Mucosa of rectum (tissue), 2 donors: ENCODE measurements around the gene KANK4.

Experiments used
- H3K27ac ChIP-seq, 2 donors: one replicate each; pipeline ENCODE4 v1.7.0; 2013; ENCODE audit warnings: inconsistent platforms in 2 of 2, low read depth in 2 of 2, low read length in 2 of 2
- H3K27me3 ChIP-seq, 2 donors: one replicate each; pipeline ENCODE4 v1.7.0; 2013; ENCODE audit warnings: low read length in 2 of 2; ENCODE audit not compliant: control insufficient read depth in 2 of 2, insufficient read depth in 2 of 2
- H3K36me3 ChIP-seq, 2 donors: one replicate each; pipeline ENCODE4 v1.7.0; 2013; ENCODE audit warnings: low read length in 2 of 2; ENCODE audit not compliant: control insufficient read depth in 2 of 2, insufficient read depth in 2 of 2
- H3K4me1 ChIP-seq, 2 donors: one replicate each; pipeline ENCODE4 v1.7.0; 2013; ENCODE audit warnings: low read length in 2 of 2, mild to moderate bottlenecking in 1 of 2; ENCODE audit not compliant: control insufficient read depth in 2 of 2, insufficient read depth in 2 of 2
- H3K4me3 ChIP-seq, 2 donors: one replicate each; pipeline ENCODE4 v1.7.0; 2013; ENCODE audit warnings: low read length in 2 of 2
- H3K9ac ChIP-seq, 2 donors: one replicate each; pipeline ENCODE4 v1.7.0; 2013; ENCODE audit warnings: low read length in 2 of 2, low read depth in 1 of 2, mild to moderate bottlenecking in 1 of 2
- H3K9me3 ChIP-seq, 2 donors: one replicate each; pipeline ENCODE4 v1.7.0; 2013; ENCODE audit warnings: low read length in 2 of 2; ENCODE audit not compliant: control insufficient read depth in 2 of 2
- donor health status: healthy.
- donor health status: Normal muscosa, but diverticular disease.

The KANK4 gene

GRCh38 chr1:62318756-62319544 lies at the start of gene KANK4:
Gene KANK4 (minus strand): TSS chr1:62319434. CDS start chr1:62281564, 37,870 bp downstream.
- H3K4me3 ChIP-seq, result peak within 1 kb of the TSS; percentile 55 to 61

GRCh38 chr1:62368989-62369388 lies 49.8 kb upstream of the KANK4 start:
- no peaks in the 10 kb centered on the region for H3K36me3 ChIP-seq
- H3K27me3 ChIP-seq, result no peaks in the 10 kb centered on the region
- no peaks in the 10 kb centered on the region for H3K9me3 ChIP-seq
- H3K27ac ChIP-seq, result no peak overlapping the region
- H3K4me1 ChIP-seq, result no peaks in the 10 kb centered on the region
- H3K4me3 ChIP-seq, result no peak overlapping the region
- H3K9ac ChIP-seq, result no peak overlapping the region

More at GRCh38 chr1:62318756-62319544, at the start of gene KANK4:
- Histone ChIP-seq H3K27me3 (peaks cover 3 to 5% of the 10 kb centered on the region in 2 donors), H3K36me3 (no peaks in the 10 kb centered on the region), H3K4me1 (peaks cover 0 to 2% of the 10 kb centered on the region in 2 donors), H3K9me3 (no peaks in the 10 kb centered on the region), H3K27ac (no peak within 1 kb of the TSS), H3K9ac (peak within 1 kb of the TSS in 1 of 2 donors; percentile 51)

- Histone ChIP-seq H3K9me3 (no peaks in the 10 kb centered on the region), H3K4me3 (no peak overlapping the region), H3K4me1 (no peaks in the 10 kb centered on the region), H3K36me3 (no peaks in the 10 kb centered on the region), H3K27ac (no peak overlapping the region), H3K9ac (no peak overlapping the region), H3K27me3 (no peaks in the 10 kb centered on the region)
These were observed 47.8 kb upstream of the KANK4 start for GRCh38 chr1:62367005-62367557.

DNA sequence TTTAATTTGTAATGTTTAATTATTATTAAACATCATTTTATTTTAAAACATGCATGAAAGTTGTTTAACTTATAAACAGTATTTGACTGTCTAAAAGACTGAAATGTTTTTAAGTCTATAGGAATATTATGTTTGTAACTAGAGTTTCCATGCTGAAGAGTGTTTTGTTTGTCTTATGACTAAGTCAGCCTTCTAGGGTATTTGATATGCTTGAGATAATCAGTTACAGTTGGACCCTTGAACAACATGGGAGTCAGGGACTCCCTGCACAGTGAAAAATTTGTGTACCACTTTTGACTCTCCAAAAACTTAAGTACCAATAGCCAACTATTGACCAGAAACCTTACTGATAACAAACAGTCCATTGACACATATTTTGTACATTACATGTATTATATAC lies 45.5 kb upstream of the KANK4 start:
- H3K9me3 ChIP-seq, result no peaks in the 10 kb centered on the region
- H3K4me1 ChIP-seq, result no peaks in the 10 kb centered on the region
- H3K27ac ChIP-seq, result no peak overlapping the region
- H3K27me3 ChIP-seq, result no peaks in the 10 kb centered on the region
- H3K4me3 ChIP-seq, result no peak overlapping the region
- H3K36me3 ChIP-seq, result no peaks in the 10 kb centered on the region
- no peak overlapping the region for H3K9ac ChIP-seq

DNA sequence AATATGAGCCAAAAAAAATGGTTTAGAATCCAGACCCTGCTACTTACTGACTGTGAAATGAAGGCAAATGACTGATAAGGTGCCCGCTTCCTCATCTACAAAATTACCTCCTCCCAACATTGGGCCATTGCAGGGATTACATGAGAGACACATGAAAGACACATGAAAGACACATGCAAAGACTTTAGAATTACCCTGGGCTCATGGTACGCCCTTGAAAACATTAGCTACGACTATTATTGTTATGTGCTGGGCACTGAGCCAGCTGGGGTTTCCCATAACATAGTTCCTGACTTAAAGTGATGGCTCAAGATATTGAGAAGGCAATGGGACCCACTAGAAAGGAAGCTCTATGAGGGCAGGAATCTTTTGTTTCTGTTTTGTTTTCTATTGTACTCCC lies 43.7 kb upstream of the KANK4 start:
- no peak overlapping the region for H3K4me3 ChIP-seq
- H3K27ac ChIP-seq, result no peak overlapping the region
- H3K9ac ChIP-seq, result no peak overlapping the region
- H3K4me1 ChIP-seq, result no peaks in the 10 kb centered on the region
- no peaks in the 10 kb centered on the region for H3K9me3 ChIP-seq
- H3K36me3 ChIP-seq, result no peaks in the 10 kb centered on the region
- H3K27me3 ChIP-seq, result no peaks in the 10 kb centered on the region

DNA sequence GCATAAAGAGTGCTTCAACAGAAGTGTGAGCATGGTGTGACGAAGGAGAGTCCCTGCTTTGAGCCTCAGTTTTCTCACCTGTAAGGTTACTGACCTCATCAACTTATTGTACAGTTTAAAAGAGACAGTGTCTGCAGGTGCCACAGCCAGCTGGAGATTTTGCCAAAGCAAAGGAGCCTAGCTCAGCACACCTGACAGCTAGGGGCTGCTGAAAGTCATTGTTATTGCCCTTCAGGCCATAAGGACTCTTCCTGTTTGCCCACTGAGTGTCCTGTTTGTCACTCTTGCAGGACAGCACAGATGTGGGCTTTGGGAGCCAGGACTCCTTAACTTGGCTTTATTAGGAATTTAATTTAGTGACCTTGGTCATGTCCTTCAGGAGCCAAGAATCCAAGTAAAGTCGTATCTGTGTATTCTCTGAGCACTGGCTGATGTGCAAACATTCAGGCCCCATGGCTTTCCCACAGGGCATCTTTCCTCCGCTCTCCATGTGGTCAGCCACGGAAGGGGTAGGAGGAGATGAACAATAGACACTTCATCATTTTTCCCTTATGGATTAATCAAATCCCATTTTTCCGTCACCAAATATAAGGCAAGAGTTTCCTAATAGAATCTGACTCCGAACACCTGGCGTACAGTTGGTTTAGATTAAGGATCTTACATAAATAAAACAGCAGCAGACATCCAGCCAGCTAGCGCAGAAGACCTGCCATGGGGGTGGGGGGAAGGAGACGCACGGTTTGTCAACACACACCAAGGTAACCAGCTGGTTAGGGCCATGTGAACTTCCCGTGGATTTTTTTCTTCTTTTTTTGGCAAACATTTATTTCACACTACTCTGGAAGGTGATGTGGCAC lies 43.1 kb upstream of the KANK4 start:
- H3K4me1 ChIP-seq, result no peaks in the 10 kb centered on the region
- no peak overlapping the region for H3K4me3 ChIP-seq
- H3K9me3 ChIP-seq, result no peaks in the 10 kb centered on the region
- H3K27ac ChIP-seq, result no peak overlapping the region
- no peak overlapping the region for H3K9ac ChIP-seq
- no peaks in the 10 kb centered on the region for H3K36me3 ChIP-seq
- H3K27me3 ChIP-seq, result no peaks in the 10 kb centered on the region

DNA sequence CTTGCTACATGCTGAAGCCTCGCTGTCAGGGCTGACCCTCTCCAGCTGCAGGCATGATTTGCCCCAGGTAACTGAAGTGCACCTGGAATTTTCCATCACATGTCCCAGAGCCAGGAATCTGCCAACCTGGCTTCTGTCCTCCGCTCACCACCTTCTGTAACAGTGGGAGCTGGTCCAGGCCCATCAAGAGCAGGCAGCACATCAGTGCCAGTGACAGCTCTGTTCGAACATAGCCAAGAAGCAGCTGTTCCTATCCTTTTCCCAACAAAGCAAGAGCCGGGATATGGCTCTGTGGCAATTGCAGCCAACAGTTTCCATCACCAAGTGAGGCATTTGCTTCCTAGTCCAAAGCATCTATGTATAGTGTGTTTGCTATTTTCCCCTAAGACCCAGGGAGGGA lies 42.2 kb upstream of the KANK4 start:
- H3K27ac ChIP-seq, result no peak overlapping the region

GRCh38 chr1:62358665-62359373 lies 39.6 kb upstream of the KANK4 start:
- no peaks in the 10 kb centered on the region for H3K4me1 ChIP-seq
- H3K9ac ChIP-seq, result no peak overlapping the region
- no peaks in the 10 kb centered on the region for H3K36me3 ChIP-seq
- no peaks in the 10 kb centered on the region for H3K27me3 ChIP-seq
- no peak overlapping the region for H3K27ac ChIP-seq
- no peak overlapping the region for H3K4me3 ChIP-seq
- no peaks in the 10 kb centered on the region for H3K9me3 ChIP-seq

More for the DNA sequence above, 42.2 kb upstream of the KANK4 start:
- Histone ChIP-seq H3K9me3 (no peaks in the 10 kb centered on the region), H3K4me1 (no peaks in the 10 kb centered on the region), H3K9ac (no peak overlapping the region), H3K27me3 (no peaks in the 10 kb centered on the region), H3K4me3 (no peak overlapping the region), H3K36me3 (no peaks in the 10 kb centered on the region)

GRCh38 chr1:62357916-62358315 lies 38.7 kb upstream of the KANK4 start:
- no peak overlapping the region for H3K9ac ChIP-seq
- H3K4me1 ChIP-seq, result no peaks in the 10 kb centered on the region
- H3K4me3 ChIP-seq, result no peak overlapping the region
- H3K27ac ChIP-seq, result no peak overlapping the region
- H3K9me3 ChIP-seq, result no peaks in the 10 kb centered on the region
- H3K36me3 ChIP-seq, result no peaks in the 10 kb centered on the region
- no peaks in the 10 kb centered on the region for H3K27me3 ChIP-seq
